Suprapubic skin (tissue), 3 donors: Measurements from ENCODE around the gene OR2W1.

Experiments used
- EP300 ChIP-seq: sonication (generic); formaldehyde crosslinking; IDR thresholded peaks from one replicate; pipeline ENCODE4 v1.6.1; 2017; ENCODE audit warnings: antibody characterized with exemption
- POLR2A ChIP-seq, 2 donors: fragments of 450-650 bp; IDR thresholded peaks; one replicate each; pipeline ENCODE4 v1.6.1; 2017; ENCODE audit warnings: antibody characterized with exemption in 2 of 2, mild to moderate bottlenecking in 2 of 2, moderate library complexity in 2 of 2
- TF ChIP-seq, protein P1 (sequence below), 2 donors: fragments of 200-600 bp in 1 of 2; fragments of 450-650 bp in 1 of 2; sonication (generic) in 1 of 2; IDR thresholded peaks; one replicate each; pipeline ENCODE4 v1.5.1; 2016 to 2019; ENCODE audit warnings: antibody characterized with exemption in 2 of 2, mild to moderate bottlenecking in 1 of 2, moderate library complexity in 1 of 2

DNA sequence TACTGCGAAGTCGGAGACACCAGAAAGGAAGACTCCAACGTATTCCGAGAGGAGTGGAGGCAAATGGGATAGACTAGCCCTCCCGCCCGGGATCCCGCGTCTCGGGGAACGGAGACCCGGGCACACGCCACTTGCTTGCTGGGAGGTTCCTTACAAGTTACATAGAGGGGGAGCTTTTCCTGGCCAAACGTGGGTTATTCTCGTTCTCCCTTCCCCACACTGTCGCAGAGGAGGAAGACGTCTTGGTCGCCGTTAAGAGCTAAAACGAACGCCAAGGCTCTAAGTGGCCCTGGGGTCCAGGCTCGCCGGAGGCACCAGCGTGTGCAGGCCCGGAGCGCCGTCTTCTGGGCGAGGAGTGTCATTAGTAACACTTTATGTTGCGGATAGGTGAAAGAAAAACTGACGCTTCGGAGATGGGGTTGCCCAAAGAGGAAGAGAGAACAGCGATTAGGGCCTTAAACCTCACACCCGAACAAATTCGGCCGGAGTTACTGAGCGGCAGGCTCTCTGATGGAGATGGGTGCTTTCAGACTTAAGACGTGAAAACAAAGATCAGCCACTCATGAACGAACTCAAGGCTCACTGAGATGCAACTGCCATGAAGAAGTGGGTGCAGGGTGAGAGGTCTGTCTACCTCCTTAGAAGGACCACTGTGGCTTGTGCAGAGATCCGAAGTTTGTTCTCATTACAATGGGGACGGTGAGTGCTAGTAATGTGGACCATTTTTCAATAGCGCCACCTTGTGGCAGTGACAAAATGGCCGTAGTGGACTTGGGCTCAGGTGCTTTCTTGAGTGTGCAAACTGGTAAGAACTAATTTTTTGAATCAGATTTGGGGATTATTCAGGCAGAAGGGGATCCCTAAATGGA lies 28.2 kb downstream of the OR2W1 start:
- TF ChIP-seq EP300: no peak
- TF ChIP-seq, protein P1, sequence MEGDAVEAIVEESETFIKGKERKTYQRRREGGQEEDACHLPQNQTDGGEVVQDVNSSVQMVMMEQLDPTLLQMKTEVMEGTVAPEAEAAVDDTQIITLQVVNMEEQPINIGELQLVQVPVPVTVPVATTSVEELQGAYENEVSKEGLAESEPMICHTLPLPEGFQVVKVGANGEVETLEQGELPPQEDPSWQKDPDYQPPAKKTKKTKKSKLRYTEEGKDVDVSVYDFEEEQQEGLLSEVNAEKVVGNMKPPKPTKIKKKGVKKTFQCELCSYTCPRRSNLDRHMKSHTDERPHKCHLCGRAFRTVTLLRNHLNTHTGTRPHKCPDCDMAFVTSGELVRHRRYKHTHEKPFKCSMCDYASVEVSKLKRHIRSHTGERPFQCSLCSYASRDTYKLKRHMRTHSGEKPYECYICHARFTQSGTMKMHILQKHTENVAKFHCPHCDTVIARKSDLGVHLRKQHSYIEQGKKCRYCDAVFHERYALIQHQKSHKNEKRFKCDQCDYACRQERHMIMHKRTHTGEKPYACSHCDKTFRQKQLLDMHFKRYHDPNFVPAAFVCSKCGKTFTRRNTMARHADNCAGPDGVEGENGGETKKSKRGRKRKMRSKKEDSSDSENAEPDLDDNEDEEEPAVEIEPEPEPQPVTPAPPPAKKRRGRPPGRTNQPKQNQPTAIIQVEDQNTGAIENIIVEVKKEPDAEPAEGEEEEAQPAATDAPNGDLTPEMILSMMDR (IDR thresholded peaks at IDR 0.05): peak; percentile 61 to 67
- no peak for TF ChIP-seq POLR2A (IDR thresholded peaks at IDR 0.05)
